HG02852 (cell line): ENCODE results near the gene BBLN.
"Not testable (repeated sequence)": the region's sequence is repeated elsewhere in the genome, so short reads cannot be mapped to it uniquely, and the experiment has no call there.

Experiments
- ATAC-seq: cut with Tn5 transposase; IDR thresholded peaks from one replicate; pipeline ENCODE4 v1.9.1; 2021; ENCODE audit warnings: mild to moderate bottlenecking, moderate library complexity; ENCODE audit not compliant: unreplicated experiment

BBLN gene

DNA sequence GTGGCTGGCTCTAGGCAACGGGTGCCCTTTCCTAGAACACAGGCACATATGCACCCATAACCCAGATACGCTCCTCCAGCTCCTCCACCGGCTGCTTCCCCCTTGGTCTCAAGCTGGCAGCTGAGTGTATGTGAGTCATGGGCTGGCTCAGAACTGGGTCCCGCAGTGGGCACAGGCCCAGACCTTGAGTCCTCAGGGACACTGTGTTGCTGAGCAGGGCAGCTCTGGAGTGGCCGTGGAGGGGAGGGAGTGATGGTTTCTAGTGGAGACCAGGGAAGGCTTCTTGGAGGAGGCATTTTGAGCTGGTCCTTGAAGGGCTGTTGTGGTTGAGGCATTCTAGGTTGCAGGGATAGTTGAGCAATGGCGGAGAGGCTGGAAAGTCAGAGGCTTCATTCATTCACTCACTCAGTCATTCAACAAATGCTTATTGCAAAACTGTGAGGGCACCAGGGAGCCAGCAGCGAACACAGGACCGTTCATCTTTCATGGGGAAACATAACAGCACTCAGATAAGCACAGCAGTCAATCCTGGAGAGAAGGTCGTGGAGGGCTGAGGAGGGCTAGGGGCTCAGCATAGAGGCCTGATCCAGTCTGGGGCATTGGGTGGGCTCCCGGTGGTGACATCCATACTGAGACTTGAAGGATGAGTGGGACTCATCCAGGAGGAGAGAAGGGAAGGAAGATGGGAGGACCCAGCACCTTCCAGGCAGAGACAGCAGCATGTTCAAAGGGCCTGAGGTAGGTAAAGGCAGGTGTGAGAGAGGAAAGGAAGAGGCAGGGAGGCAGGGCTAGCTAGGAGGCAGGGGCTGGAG, 2.4 kb downstream of the BBLN start:
- ATAC-seq = no peak

- ATAC-seq = no peak
These were observed 3.0 kb downstream of the BBLN start for GRCh38 chr9:128163027-128163515.

DNA sequence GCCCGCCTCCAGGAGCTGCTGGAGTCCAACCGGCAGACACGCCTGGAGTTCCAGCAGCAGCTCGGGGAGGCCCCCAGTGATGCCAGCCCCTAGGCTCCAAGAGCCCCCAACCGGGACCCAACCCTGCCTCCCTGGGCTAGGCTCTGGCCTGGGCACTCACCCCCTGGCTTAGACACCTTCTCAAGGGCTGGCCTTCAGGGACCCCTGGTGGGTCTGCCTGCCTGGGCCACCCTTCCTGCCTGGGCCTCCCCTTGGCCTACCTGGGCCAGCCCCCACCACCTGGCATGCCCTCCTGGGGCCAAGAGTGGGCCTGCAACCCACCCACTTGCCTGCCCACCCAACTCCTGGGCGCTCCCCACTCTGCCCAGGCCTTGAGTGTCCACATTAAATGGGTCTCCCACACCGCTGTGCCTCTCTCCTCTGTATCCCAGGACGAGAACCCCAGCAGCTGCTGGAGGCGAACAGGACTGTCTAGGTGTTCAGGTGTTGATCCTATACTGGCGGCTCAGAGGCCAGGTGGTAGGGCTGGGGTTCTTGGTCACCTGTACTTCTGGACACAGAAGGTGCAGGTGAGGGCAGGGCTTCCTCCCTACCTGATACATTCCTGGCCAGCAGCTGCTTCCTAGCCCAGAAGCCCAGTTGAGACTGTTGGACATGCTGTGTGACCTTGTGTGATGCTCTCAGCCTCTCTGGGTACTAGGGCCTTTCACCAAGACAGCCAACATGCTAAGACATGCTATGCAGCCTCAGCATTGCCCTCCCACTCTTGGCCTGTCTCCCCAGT, 3.6 kb downstream of the BBLN start:
- no peak for ATAC-seq

DNA sequence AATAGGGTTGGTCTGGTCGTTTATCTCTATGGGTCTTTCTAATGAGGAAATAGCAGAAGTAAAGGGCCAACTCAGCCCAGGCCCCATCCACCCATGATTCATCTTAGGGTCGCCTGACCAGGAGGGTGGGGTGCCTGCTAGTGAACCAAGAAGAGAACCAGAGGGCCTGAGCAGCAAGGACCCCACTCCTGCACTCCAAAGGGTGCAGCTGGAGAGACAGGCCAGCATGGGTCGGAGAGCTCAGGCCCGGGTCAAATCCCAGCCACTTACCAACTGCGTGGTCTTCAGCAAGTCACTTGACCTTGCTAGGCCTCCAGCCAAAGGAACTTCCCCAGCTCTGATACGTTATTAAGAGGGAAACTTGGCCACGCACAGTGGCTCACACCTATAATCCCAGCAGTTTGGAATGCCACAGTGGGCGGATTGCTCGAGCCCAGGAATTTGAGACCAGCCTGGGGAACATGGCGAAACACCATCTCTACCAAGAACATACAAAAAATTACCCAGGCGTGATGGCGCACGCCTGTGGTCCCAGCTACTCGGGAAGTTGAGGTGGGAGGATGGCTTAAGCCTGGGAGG, 4.3 kb downstream of the BBLN start:
- ATAC-seq = no peak

DNA sequence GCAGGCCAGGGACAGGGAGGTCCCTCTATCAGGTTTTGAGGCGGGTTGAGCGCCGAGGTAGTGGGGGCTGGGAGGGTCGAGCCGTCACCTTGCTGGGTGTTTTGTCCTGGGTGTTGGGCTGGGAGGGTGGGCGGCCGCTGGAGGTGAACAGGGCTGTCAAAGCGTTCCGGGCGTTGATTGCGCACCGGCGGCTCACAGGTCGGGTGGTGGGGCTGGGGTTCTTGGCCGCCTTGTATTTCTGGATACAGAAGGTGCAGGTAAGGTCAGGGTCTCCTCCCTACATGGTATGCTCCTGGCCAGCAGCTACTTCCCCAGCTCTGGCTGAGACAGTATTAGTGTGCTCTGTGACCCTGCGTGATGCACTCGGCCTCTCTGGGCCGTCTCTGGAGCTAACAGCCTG, 6.1 kb downstream of the BBLN start:
- ATAC-seq = no peak

DNA sequence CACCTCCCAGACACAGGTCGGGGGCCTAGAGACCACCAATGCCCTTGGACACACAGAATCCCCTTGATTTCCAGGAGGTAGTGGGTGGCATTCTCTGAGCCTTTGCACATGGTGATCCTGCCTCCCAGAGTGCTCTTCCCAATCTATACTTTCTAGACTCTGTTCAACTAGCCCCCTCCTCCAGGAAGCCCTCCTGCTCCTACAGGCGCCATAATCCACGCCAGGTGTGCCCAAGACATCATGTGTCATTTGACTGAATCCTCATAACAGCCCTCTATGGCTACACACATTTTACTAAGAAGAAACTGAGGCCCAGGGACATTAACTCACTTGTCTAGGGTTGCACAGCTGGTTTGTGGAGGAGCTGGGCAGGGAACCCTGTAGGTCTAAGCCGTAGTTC, 7.1 kb downstream of the BBLN start:
- no peak for ATAC-seq

GRCh38 chr9:128168731-128169308, 8.8 kb downstream of the BBLN start:
- no peak for ATAC-seq

- ATAC-seq = no peak
These were observed 9.4 kb downstream of the BBLN start for GRCh38 chr9:128169492-128169891.

GRCh38 chr9:128169925-128170324, 9.9 kb downstream of the BBLN start:
- no peak for ATAC-seq

GRCh38 chr9:128174062-128174461, 14.0 kb downstream of the BBLN start:
- ATAC-seq = no peak

DNA sequence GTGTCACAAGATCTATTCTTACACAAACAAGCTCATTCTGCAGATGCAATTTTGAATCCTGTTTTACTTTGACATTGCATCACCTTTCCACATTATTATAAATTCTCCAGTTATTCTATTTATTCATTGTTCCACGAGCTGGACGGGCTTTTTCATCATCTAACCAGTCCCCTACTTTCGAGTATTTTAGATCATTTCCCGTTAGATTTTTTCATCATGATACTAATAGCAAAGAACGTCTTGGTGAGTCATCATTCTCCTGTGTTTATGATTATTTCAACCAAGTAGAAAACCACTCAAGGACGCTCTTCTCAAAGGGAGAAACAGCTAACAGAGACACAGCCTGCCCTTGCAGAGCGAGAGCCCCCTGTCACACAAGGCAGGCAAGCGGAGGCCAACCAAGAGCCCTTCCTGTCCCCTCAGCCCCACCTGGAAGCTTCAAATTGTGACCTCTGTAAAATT, 15.1 kb downstream of the BBLN start:
- ATAC-seq = no peak

GRCh38 chr9:128175726-128176125, 15.7 kb downstream of the BBLN start:
- no peak for ATAC-seq

DNA sequence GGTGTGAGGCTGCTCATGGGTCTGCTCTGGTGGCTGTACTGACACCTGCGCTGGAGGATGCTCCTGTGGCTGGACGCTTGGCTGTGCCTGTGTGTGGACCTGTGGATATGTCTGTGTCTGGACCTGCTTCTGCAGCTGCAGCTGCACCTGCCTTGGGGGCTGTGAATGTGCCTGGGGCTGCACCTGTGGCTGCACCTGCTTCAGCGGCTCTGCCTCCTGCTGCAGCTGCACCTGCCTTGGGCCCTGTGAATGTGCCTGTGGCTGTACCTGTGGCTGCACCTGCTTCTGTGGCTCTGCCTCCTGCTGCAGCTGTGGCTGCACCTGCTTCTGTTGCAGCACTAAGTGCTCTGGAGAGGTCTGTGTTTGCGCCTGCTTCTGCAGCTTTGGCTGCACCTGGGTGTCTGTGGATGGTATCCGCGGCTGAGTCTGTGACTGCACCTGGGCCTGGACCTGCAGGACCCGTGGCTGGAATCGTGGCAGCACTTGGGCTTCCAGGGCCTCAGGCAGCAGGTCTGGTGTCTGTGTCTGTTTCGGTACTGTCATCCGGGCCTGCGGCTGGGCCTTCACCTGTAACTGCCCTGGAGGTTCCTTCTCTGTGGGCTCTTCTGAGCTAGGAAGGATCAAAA, 18.9 kb downstream of the BBLN start:
- ATAC-seq = no peak

GRCh38 chr9:128180001-128180400, 19.9 kb downstream of the BBLN start:
- no peak for ATAC-seq

DNA sequence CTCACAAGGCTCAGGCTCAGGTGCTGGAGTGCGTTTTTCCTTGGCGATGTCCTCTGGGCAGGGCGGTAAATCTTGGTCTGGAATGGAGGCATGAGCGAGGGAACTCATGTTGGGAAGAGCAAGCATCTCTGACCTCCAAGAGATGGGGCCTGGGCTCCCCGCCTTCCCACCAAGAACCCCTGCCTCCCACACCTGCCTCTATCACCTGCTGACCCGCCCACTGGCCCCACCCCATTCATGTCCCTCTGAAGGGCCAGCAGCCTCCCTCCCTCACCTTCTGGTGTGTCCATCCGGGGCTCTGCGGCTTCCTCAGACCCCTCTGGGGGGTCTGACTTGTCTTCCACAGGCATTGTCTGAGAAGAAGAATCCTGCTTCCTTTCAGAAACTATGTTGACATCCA, 20.4 kb downstream of the BBLN start:
- no peak for ATAC-seq

GRCh38 chr9:128181480-128181879, 21.4 kb downstream of the BBLN start:
- not testable (repeated sequence) for ATAC-seq

DNA sequence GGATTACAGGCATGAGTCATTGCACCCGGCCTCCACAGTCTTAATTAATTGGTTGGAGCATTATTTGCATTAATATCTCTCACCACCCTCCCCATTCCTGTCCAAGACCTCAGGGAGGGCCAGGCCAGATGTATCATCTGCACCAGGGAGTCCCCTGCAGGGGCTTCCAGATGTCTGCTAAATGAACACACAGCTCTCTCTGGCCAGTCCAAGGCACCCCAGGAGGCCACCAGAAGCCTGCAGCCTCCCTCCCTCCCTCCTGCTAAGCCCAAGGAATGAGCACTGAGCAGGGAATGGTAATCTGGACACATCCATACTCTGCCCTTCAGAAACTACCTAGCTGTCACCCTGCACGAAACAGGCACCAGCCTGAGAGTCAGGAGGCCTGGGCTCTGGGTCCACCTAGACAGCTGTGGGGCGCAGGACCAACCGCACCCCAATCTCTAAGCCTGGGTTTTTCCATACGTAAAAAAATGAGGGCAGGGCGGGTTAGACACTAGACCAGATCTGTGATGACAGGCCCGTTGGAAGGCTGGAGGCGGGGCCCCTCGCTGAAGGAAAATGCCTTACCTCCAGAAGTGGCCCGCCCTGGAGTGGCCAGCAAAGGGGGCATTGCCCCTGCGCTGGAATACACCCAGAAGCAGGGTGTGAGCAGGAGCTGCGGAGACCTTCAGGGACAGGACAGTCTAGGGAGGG, 23.0 kb downstream of the BBLN start:
- ATAC-seq = no peak

GRCh38 chr9:128185979-128186965, 26.2 kb downstream of the BBLN start:
- no peak for ATAC-seq

GRCh38 chr9:128187361-128187760, 27.3 kb downstream of the BBLN start:
- ATAC-seq = no peak
